KOPT-K1 (cell line): ENCODE results near the gene TLE3.

ENCODE experiments used
- H3K27ac ChIP-seq: fragments of 200-600 bp; sonication (generic); 2 replicates; pipeline ENCODE4 v1.5.1; 2016; ENCODE audit warnings: antibody characterized with exemption, mild to moderate bottlenecking, low read depth, low read length; ENCODE audit not compliant: poor library complexity, severe bottlenecking
- H3K36me3 ChIP-seq: fragments of 200-600 bp; sonication (generic); 2 replicates; pipeline ENCODE4 v1.5.1; 2017; ENCODE audit warnings: antibody characterized with exemption, mild to moderate bottlenecking, low read length, moderate library complexity; ENCODE audit not compliant: insufficient read depth
- H3K9me3 ChIP-seq: fragments of 200-600 bp; sonication (generic); 2 replicates; pipeline ENCODE4 v1.5.1; 2017; ENCODE audit warnings: antibody characterized with exemption, low read length, mild to moderate bottlenecking; ENCODE audit not compliant: insufficient read depth, poor library complexity, severe bottlenecking

TLE3 gene

DNA sequence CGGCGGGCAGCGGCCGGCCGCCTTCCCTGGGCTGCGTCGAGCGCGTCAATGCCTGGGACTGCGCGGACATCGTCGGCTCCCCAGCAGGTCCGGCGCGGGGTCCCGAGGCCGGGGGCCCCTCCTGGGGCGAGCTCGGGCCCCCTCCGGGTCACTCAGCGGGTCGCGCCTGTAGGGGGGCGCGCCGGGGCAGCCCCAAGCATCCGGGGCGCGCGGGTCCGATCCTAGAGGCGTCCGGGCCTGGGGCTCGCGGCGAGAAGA, 725 bp downstream of the TLE3 start:
- H3K9me3 ChIP-seq: no peaks in the 10 kb centered on the region
- H3K27ac ChIP-seq: peak overlapping the region; percentile 90
- peaks cover 36% of the 10 kb centered on the region for H3K36me3 ChIP-seq

DNA sequence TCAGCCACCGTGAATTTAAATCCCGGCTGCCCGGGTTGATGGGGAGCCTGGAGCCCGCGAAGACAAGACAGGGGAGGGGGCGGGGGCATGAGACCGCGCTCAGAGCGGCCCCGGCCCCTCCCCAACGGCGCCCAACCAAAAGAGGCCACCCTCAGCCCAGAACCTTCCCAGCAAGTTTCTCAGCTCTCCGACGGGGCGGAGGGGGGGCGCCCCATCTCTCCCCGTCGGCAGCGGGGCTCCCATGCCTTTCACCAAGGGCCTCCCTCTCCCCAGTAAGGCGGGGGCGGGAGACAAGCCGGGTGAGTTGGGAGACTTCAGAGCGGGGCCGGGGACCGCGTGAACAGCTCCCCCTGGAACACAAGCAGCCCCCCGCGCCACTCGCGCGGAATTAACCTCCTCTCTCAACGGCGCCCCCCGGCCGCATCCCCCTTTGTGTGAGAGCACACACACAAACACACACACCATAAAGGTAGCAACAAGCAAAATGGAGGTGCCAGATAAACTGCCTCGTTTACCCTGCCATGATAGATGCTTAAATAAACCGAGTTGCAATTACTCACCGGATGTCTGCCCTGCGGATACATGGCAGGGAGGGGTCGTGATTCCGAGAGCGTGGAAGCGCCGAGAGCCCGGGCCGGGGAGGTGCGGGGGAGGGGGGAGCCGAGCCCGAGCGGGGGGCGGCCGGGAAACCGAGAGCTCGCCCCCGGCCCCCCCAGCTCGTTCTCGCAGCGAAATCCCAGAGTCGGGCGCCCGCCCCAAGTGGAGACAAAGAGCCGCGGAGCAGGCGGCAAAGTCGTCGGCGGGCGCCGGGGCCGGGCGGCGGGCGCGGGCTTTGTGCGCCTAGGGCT, 1.3 kb downstream of the TLE3 start:
- no peaks in the 10 kb centered on the region for H3K9me3 ChIP-seq
- peaks cover 42% of the 10 kb centered on the region for H3K36me3 ChIP-seq
- H3K27ac ChIP-seq: peak overlapping the region; percentile 90

DNA sequence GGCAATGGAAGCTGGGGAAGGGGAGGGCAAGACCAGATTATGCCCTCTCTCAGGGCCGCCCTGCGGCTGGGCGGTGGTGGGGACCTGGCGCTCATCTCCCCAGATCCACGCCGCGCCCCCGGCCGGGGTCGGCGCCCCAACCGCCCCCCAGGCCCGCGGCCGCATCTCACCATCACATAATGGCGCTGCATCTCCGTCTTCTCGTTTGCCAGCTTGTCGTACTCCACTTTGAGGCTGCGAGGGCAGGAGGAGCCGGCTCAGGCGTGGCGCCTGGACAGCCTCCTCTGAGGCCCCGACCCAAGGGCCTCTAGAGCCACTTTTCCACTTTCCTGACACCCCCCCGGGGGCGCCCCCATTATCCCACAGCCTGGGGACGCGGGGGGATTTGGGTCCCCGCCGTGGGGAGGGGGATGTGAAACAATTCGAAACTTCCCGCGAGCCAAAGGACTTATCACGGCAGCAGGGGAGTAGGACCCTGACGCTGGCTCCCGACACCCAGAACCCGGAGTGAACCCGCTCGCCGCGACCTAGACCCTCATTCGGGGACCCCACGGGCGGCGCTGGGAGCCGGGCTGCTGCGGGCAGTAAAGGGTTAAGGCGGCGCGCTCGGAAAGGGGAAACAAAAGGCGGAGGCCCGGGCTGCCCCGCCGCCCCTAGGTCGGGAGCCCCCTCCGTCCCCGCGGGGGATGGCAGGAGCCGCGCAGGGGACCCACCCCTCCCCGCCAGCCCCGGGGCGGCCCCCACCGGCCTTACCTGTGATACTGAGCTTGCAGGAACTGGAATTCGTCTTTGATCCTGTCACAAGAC, 2.1 kb downstream of the TLE3 start:
- H3K9me3 ChIP-seq: no peaks in the 10 kb centered on the region
- H3K36me3 ChIP-seq: peaks cover 50% of the 10 kb centered on the region
- peak overlapping the region; percentile 90 for H3K27ac ChIP-seq

DNA sequence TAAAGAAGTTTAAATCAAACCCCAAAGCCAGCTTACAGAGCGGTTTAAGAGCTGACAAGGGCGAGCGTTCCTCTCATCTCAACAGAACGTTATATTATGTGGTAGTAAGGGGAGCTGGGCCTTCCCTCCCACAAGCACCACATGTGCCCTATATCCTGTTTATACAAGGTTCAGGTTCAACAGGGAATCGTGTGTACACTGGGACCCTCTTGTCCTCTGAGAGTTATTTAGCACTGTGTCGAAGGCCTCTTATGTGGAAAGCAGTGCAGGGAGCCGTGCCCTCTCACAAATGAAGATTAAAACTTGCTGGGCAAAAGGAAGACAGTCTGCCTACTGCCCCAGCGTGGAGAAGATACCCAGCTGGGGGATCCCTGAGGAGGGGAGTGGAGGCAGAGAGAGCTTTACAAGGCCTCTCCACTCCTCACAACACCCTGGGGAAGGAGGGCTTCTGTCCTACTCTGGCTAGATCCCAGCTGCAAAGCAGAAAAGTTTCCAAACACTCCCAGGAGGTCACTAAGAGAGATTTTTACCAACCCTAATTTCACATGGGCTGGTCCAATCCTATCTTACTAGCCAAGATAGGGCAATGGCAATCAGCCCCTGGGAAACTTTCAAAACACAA, 2.9 kb downstream of the TLE3 start:
- peaks cover 58% of the 10 kb centered on the region for H3K36me3 ChIP-seq
- no peaks in the 10 kb centered on the region for H3K9me3 ChIP-seq
- H3K27ac ChIP-seq: peak overlapping the region; percentile 90

- H3K36me3 ChIP-seq: peaks cover 69% of the 10 kb centered on the region
Measured at GRCh38 chr15:70093481-70094319, 4.0 kb downstream of the TLE3 start.

DNA sequence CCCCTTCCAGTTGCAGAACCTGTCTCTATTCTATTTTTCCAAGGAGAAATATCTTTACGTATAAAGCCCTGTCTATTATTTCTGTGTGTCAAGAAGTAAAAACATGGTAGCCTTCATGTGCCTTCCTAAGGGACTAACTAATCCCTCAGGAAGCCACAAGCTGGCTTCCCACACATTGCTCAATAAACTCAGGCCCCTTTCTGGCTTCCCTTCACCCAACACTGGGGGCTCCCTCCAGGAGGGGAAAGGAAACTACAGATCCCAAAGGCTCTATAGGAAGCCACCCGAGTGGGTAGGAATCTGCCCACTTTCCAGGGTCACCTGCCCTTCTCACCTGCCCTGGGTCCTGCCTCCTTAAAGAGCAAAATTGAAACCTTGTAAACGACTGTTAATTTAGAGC, 4.6 kb downstream of the TLE3 start:
- Histone ChIP-seq H3K9me3 (no peaks in the 10 kb centered on the region), H3K36me3 (peaks cover 74% of the 10 kb centered on the region), H3K27ac (peak overlapping the region; percentile 90)

More at GRCh38 chr15:70093481-70094319, 4.0 kb downstream of the TLE3 start:
- Histone ChIP-seq H3K27ac (peak overlapping the region; percentile 90), H3K9me3 (no peaks in the 10 kb centered on the region)

- H3K9me3 ChIP-seq: no peaks in the 10 kb centered on the region
- peaks cover 80% of the 10 kb centered on the region for H3K36me3 ChIP-seq
- no peak overlapping the region for H3K27ac ChIP-seq
Measured at GRCh38 chr15:70092464-70093027, 5.2 kb downstream of the TLE3 start.

DNA sequence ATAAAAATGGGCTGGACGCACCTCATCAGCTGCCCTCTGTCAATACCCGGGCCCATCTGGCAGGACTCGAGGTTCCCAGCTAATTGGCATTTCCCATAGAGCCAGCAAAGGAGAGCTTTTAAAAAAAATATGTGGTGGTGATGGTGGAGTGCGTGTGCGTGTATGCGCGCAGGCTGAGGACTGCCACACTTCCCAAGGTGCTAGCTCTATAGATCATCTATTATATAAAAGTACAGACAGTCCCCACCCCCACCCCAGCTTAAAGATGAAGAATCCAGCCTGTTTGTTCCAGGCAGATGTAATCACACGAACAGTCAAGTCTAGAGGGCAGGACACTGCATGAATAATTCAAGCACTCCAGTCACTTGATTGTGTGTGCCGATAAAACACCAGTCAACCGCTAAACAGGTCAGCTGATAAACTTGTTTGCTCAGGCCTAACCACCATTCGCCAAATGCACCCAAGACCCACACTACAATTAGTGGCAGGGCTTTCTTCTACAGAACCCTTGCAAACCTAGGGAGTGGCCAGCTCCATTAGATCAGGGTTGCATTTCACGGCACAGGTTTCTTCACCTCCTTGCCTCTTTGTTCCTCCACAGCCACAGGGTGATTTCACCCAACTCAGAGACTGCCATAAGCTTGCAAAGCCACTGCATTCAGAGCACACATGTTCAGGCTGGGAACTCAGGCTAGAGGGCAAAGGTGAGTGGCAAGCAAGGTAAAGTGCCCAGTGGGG, 5.8 kb downstream of the TLE3 start:
- H3K9me3 ChIP-seq: no peaks in the 10 kb centered on the region
- H3K36me3 ChIP-seq: peaks cover 86% of the 10 kb centered on the region

DNA sequence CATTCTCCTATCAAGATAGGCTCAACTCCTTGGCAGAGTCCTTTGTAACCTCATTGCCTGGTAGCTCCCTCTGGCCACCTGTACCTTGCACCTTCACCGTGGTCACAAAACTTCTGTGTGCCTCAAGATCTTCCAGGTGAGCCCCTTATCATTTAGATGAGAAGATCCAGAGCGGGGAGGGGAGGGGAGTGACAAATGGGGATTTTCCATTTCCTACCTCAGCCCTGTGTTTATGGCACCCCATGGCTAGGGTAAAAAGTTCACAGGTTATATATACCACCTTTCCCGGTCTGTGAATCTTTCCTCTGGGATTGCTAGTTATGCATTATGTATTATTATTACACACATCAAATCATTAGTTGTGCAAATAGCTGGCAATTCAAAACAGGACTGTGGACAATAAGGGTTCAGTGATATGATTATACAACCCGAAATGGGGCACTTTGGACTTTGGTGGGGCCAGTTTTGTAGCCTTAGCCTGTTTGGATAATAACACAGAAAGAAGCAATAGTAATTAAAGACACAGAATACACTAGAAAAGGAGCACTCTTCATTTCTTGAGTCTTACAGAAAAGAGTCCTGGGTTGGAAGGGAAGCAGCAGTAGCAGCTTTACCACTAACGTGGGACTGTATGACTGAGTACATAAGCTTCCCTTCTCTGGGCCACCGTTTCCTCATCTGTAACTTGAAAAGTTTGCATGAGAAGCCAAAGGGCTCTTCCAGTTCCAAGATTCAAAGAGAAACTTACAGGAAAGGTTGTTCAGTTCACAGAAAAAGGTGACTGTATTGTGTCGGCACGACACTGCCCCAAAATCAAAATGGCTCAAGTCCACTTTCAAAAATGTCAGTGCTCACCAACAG, 7.1 kb downstream of the TLE3 start:
- no peaks in the 10 kb centered on the region for H3K9me3 ChIP-seq
- peaks cover 99% of the 10 kb centered on the region for H3K36me3 ChIP-seq
- no peak overlapping the region for H3K27ac ChIP-seq

More for the DNA sequence above, 5.8 kb downstream of the TLE3 start:
- H3K27ac ChIP-seq: no peak overlapping the region

DNA sequence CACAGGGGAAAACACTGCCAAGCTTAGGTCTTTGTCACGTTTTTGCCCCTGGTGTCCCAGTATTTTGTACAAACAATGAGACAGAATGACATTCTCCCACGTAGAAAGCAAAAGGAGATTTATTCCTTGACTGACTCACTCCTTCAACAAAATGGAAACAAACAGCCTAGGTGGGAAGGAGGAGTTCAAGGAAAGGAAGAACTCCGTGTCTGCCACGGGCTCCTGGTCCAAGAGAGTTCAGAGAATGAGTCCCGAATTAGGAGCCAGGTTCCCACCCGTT, 8.1 kb downstream of the TLE3 start:
- H3K9me3 ChIP-seq: no peaks in the 10 kb centered on the region
- H3K27ac ChIP-seq: no peak overlapping the region
- peaks cover 99% of the 10 kb centered on the region for H3K36me3 ChIP-seq

DNA sequence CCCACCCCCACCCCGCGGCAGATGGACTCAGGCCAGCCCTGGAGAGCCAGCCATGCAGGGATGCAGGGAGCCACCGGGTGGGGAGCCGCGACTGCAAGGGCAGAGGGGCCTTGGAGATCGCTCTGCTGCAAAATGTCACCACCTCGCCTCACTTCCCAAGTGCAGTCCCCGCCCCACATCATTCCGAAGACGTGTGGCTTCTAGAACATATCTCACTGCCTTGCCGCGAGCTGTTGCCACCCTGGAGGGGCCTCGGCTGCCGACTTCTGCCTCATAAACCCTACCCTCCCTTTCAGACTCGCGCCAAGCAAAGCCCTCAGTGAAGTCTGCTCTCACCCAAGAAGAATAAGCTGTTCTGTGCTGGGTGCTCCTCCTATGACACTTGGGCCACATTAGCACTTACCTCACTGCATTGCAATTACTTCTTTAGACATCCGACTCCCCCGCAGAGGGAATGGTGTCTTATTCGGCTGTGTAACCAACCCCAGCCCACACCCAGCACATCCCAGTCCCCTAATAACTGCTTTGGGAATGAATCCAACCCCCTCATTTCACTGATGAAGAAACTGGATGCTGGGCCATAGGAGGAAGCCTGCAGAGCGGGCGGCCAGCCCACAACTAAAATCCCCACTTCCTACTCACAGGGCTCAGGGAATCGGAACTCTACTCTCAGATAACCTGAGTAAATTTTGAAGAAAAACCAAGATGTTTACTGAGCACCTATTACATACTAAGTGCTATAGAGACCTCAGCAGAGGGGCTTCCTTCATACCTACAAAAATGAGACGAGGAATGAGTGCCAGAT, 8.6 kb downstream of the TLE3 start:
- Histone ChIP-seq H3K36me3 (peaks cover 99% of the 10 kb centered on the region), H3K27ac (no peak overlapping the region)

GRCh38 chr15:70088455-70088854, 9.3 kb downstream of the TLE3 start:
- H3K27ac ChIP-seq: no peak overlapping the region
- H3K36me3 ChIP-seq: peaks cover 99% of the 10 kb centered on the region
- H3K9me3 ChIP-seq: no peaks in the 10 kb centered on the region

More for the DNA sequence above, 8.6 kb downstream of the TLE3 start:
- no peaks in the 10 kb centered on the region for H3K9me3 ChIP-seq
